ENCODE data around the gene PLCB3.
"Not testable (repeated sequence)": the region's sequence is repeated elsewhere in the genome, so short reads cannot be mapped to it uniquely, and the experiment has no call there.

Gene PLCB3

DNA sequence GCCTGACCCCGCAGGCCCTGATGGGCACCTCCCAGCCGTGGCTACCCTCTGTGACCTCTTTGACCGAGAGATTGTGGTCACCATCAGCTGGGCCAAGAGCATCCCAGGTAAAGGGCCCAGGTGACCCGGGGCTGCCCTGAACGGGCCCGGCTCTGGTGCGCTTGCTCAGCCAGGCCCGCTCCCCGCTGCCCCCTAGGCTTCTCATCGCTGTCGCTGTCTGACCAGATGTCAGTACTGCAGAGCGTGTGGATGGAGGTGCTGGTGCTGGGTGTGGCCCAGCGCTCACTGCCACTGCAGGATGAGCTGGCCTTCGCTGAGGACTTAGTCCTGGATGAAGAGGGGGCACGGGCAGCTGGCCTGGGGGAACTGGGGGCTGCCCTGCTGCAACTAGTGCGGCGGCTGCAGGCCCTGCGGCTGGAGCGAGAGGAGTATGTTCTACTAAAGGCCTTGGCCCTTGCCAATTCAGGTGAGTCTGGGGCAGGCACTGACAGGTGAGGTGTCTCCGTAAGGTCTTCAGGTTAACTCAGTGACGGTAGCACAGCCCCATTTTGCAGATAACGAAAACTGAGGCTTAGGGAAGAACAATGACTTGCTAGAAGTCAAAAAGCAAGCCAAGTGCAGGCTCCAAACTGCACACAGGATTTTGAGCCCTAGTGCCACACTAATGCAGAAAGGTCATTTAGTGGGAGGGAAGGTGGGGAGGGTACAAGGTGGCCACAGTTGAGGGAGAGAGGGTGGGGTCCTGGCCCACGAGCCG lies 63.7 kb downstream of the PLCB3 start:
- H3K27me3 Mint-ChIP-seq, result no peaks in the 10 kb centered on the region
- no peak for DNase-seq
- CTCF ChIA-PET, result interaction anchor here (1.3 kb wide), 1 partner anchor 17 kb away, joined by 4 read pairs; no protein-coding TSS in a partner anchor
- H3K36me3 Mint-ChIP-seq, result peaks cover 31% of the 10 kb centered on the region
- H3K4me3 Mint-ChIP-seq, result no peak overlapping the region
- no peaks in the 10 kb centered on the region for H3K9me3 Mint-ChIP-seq
- peaks cover 58% of the 10 kb centered on the region for H3K4me1 Mint-ChIP-seq
- peak overlapping the region; percentile 37 for H3K27ac Mint-ChIP-seq

DNA sequence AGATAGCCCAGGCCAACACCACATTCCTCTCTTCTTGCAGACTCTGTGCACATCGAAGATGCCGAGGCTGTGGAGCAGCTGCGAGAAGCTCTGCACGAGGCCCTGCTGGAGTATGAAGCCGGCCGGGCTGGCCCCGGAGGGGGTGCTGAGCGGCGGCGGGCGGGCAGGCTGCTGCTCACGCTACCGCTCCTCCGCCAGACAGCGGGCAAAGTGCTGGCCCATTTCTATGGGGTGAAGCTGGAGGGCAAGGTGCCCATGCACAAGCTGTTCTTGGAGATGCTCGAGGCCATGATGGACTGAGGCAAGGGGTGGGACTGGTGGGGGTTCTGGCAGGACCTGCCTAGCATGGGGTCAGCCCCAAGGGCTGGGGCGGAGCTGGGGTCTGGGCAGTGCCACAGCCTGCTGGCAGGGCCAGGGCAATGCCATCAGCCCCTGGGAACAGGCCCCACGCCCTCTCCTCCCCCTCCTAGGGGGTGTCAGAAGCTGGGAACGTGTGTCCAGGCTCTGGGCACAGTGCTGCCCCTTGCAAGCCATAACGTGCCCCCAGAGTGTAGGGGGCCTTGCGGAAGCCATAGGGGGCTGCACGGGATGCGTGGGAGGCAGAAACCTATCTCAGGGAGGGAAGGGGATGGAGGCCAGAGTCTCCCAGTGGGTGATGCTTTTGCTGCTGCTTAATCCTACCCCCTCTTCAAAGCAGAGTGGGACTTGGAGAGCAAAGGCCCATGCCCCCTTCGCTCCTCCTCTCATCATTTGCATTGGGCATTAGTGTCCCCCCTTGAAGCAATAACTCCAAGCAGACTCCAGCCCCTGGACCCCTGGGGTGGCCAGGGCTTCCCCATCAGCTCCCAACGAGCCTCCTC lies 64.6 kb downstream of the PLCB3 start:
- not testable (repeated sequence) for H3K27me3 Mint-ChIP-seq, DNase-seq, H3K9me3 Mint-ChIP-seq
- Mint-ChIP-seq H3K27ac (peak overlapping the region; percentile 100), H3K36me3 (peaks cover 37% of the 10 kb centered on the region), H3K4me3 (peak overlapping the region; percentile 97), H3K4me1 (peaks cover 62% of the 10 kb centered on the region)
- CTCF ChIA-PET, result interaction anchor here (2.2 to 3.3 kb wide), 3 partner anchors 16 to 44 kb away, joined by 9 to 46 read pairs (median 24); partner anchors contain the start of gene RPS6KA4

DNA sequence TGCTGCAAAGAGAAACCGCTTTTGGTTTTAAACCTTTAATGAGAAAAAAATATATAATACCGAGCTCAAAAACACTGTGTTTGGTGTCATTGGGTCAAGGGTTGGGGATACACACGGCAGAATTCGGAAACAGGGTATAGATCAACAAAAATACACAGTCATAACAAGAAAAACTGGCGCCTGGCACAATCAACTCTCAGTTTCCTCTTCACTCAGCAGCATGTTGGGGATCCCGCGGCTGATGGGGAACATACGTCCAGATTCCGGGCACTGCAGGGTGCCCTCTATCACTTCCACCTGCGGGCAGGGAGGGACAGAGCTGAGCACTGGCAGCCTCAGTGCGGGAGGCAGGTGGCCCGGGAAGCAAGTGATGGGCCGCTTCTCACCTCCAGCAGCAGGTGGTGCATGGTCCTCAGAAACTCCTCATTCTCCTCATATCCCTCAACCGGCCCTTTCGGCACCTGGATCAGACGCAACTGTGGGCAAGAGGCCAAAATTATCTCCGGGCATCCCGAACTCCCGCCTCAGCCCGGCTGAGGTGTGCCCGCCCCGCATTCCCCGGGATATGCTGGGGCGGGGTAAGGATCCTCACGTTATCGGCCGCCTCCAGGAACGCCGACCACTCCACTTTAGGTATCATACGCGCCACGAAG lies 65.5 kb downstream of the PLCB3 start:
- peak; percentile 57 for DNase-seq
- H3K9me3 Mint-ChIP-seq, result no peaks in the 10 kb centered on the region
- peaks cover 62% of the 10 kb centered on the region for H3K4me1 Mint-ChIP-seq
- CTCF ChIA-PET, result interaction anchor here (0.6 to 3.3 kb wide), 13 partner anchors 9 to 111 kb away, joined by 4 to 46 read pairs (median 9); partner anchors contain the start of genes CCDC88B, ESRRA, FERMT3 and RPS6KA4
- peaks cover 44% of the 10 kb centered on the region for H3K36me3 Mint-ChIP-seq
- H3K4me3 Mint-ChIP-seq, result peak overlapping the region; percentile 97
- H3K27ac Mint-ChIP-seq, result peak overlapping the region; percentile 100
- H3K27me3 Mint-ChIP-seq, result no peaks in the 10 kb centered on the region

DNA sequence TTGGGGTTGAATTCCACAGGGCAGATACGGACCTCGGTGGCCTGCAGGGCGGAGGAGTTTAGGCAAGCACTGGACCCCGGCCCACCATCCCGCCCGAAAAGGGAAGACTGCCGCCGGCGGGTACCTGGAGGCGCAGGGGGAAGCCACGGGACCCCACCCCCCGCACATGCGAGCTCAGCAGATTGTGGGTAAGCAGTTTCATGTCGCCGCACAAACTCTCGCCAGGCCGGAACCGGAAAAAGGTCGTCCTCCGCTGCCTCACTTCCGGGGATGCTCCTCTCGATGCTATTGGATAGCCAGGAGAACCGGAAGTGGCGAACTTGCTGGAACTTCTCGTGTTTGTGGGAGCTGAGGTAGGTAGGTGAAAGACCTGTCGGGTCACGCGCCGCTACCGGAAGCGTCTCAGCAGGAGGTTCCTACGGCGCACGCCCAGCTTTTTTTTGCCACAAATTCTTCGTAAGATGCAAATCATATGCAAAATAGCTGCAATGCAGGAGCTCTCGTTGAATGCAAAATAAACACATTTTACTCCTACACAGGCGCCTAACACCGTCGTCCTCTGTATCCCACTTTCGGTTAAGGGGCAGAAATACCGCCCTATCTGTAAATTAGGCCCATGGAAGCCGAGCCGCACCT lies 66.1 kb downstream of the PLCB3 start, which contains the start of gene TRMT112:
TRMT112 (minus strand) TSS at position 235 of the 636 bp plus-strand sequence; CDS start at position 202, 33 bp downstream.
- DNase-seq, result peak; percentile 99
- H3K36me3 Mint-ChIP-seq, result peaks cover 46% of the 10 kb centered on the region
- H3K27me3 Mint-ChIP-seq, result no peaks in the 10 kb centered on the region
- peaks cover 62% of the 10 kb centered on the region for H3K4me1 Mint-ChIP-seq
- CTCF ChIA-PET, result interaction anchor here (0.6 to 3.3 kb wide), 23 partner anchors 10 to 1588 kb away, joined by 3 to 46 read pairs (median 6); partner anchors contain the start of genes CATSPERZ, CCDC88B, ESRRA and FERMT3
- peak within 1 kb of the TSS; percentile 97 for H3K4me3 Mint-ChIP-seq
- H3K9me3 Mint-ChIP-seq, result no peaks in the 10 kb centered on the region
- H3K27ac Mint-ChIP-seq, result peak within 1 kb of the TSS; percentile 100

DNA sequence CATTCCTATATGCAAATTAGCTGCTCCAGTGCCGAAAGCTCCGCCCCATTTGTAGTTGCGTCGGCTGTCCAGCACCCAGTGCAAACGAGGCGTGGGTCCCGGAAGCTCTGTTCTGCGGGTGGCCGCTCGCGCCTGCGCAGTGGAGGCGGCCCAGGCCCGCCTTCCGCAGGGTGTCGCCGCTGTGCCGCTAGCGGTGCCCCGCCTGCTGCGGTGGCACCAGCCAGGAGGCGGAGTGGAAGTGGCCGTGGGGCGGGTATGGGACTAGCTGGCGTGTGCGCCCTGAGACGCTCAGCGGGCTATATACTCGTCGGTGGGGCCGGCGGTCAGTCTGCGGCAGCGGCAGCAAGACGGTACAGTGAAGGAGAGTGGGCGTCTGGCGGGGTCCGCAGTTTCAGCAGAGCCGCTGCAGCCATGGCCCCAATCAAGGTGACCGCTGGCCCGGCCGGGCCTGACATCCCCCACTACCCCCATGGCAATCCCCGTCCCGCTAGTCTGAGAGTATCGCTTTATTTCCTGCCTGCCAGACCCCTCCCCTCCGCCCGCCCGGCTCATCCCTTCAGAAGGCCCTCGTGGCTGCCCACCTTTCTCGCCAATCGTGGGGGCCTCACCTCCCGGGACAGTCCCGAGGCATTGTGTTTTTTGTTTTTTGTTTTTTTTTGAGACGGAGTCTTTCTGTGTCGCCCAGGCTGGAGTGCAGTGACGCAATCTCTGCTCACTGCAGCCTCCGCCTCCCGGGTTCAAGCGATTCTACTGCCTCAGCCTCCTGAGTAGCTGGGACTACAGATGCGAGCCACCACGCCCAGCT lies 66.8 kb downstream of the PLCB3 start, which contains the start of gene PRDX5:
PRDX5 (plus strand) TSS at position 161 of the 805 bp plus-strand sequence; CDS start at position 256, 95 bp downstream.
- Mint-ChIP-seq H3K36me3 (peaks cover 42% of the 10 kb centered on the region), H3K27me3 (no peaks in the 10 kb centered on the region), H3K4me3 (peak within 1 kb of the TSS; percentile 97), H3K27ac (peak within 1 kb of the TSS; percentile 100), H3K9me3 (no peaks in the 10 kb centered on the region), H3K4me1 (peaks cover 55% of the 10 kb centered on the region)
- peak; percentile 97 for DNase-seq
- CTCF ChIA-PET, result interaction anchor here (0.6 to 3.3 kb wide), 22 partner anchors 9 to 1588 kb away, joined by 3 to 46 read pairs (median 6); partner anchors contain the start of genes CATSPERZ, CCDC88B, ESRRA and FERMT3

All from activated naive CD4-positive, alpha-beta T cell treated with anti-CD3 and anti-CD28 coated beads, Interleukin-2, amount 10 ng/mL, durations not matched to agents 7 days and 5 days (primary cell).